HG03103 (cell line): ENCODE data around the gene RTP5.
"Not testable (repeated sequence)": the region's sequence is repeated elsewhere in the genome, so short reads cannot be mapped to it uniquely, and the experiment has no call there.

ENCODE experiments used
- ATAC-seq: cut with Tn5 transposase; IDR thresholded peaks from one replicate; pipeline ENCODE4 v1.9.1; 2021; ENCODE audit warnings: low read depth; ENCODE audit not compliant: unreplicated experiment

RTP5 gene

GRCh38 chr2:241900251-241901017, 30.9 kb downstream of the RTP5 start:
- no peak for ATAC-seq

DNA sequence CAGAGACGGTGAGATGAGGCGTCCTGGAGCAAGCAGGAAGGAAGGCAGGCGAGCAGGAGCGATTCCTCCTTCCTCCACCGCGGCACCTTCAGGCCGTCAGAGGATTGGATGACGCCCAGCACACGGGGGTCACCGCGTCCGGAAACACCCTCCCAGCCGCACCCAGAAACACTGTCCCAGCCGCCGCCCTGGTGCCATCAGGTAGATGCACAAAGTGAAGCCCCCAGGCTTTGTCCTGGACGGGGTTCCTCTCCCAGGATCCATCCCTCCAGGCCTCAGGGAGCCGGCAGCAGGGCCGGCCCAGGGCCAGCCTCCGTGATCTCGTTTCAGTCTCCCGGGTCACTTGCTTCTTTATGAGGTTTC, 31.5 kb downstream of the RTP5 start:
- ATAC-seq = no peak

DNA sequence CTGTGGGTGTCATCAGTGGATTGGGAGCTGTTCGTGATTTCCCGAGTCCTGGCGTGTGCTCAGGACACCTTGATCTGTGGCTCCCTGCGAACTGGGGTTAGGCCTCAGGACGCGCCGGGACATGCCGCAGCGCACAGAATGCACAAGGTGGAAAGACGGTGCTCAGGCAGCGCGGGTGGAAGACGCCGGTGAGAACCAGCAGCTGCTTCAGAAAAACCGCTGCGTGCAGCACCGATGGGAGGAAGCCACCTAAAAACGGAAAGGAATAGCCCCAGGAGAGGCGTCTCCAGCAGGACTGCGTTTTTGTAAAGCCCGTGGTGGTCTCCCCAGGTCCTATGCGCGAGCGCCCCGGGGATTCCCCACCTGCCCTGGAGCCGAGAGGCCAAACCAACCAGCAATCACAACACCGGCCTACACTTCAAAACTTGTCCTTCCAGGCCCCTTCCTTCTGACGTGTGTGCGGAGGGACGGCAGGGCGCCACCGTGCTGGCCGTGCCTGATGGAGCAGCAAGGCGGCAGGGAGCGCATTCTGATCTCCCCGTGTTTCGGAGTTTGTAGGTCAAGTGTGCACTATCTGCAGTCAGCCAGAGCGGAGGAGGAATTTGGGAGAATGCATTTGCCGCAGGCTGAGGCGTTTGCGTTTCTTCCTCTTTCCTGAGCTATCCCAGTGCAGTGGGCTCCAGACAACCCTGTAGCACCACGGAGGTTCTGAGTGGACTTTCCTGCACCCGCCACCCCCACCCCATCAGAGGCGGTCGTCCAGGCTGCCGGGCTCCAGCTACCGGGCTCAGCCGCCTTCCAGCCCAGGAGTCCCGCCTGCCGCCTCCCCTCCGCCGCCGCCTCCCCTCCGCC, 32.2 kb downstream of the RTP5 start:
- ATAC-seq = no peak

DNA sequence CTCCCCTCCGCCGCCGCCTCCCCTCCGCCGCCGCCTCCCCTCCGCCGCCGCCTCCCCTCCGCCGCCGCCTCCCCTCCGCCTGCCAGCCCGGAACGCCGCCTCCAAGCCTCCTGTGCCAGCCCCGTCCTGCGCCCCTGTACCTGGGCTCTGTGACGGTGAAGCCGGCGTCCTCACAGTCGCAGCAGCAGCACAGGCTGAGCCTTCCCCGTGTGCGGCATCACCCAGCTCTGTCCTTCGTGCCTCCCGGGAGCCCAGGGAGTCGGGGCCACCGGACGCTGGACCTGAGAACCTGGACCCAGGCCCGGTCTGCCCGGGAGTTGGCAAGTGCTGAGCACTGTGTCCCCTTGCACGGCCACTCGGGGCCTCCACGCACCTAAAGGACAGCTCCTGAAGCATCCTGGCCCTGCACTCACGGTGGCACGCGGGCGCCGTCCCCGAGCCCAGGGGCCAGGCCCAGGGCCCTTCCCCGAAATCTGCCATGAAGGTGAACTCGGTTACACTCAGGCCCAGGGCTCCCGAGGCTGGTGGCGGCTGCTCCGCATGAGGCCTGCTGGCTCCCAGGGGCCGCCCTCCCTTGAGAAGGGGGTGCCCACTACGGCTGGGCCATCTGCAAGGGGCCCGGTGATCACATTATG, 32.9 kb downstream of the RTP5 start:
- no peak for ATAC-seq

DNA sequence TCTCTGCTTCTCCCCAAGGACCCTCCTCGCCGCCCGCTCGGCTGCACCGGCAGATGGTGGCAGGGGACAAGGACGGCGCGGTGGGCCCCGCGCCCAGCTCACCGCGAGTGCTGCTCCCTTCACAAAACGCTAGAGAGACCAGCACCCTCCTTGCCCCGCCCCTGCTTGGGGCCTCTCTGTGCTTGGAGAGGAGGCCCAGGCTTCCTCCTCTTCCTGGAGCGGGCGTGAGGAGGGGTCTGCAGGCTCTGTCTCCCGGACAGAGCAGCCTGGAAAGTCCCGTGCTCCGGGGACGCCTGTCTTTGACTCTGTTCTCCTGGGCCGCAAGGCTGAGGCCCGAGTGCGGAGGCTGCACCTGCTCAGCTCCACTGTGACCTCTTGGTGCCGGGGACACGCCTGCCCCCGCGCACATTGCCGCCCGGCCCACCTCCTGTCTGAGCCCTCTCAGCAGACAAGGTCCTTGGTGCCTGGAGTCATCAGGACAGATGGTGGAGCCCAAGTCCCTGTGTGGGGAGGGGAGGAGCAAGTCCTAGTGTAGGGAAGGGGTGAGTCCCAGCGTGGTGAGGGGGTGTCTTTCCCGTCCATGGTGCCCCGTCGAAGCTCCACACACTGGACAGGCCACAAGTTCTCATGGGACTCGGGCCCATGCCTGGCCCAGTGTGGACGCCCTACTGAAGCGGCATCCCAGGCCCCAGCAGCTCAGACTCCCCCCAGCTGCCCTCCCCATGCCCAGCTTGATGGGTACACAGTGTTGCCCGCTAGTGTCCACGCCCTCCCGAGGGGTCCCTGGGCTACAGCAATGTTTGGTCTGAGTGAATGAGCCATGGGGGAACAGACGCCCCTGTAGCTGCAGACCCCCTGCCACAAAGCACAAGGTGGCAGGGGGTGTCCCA, 33.8 kb downstream of the RTP5 start:
- ATAC-seq = no peak

GRCh38 chr2:241904011-241904718, 34.6 kb downstream of the RTP5 start:
- no peak for ATAC-seq

DNA sequence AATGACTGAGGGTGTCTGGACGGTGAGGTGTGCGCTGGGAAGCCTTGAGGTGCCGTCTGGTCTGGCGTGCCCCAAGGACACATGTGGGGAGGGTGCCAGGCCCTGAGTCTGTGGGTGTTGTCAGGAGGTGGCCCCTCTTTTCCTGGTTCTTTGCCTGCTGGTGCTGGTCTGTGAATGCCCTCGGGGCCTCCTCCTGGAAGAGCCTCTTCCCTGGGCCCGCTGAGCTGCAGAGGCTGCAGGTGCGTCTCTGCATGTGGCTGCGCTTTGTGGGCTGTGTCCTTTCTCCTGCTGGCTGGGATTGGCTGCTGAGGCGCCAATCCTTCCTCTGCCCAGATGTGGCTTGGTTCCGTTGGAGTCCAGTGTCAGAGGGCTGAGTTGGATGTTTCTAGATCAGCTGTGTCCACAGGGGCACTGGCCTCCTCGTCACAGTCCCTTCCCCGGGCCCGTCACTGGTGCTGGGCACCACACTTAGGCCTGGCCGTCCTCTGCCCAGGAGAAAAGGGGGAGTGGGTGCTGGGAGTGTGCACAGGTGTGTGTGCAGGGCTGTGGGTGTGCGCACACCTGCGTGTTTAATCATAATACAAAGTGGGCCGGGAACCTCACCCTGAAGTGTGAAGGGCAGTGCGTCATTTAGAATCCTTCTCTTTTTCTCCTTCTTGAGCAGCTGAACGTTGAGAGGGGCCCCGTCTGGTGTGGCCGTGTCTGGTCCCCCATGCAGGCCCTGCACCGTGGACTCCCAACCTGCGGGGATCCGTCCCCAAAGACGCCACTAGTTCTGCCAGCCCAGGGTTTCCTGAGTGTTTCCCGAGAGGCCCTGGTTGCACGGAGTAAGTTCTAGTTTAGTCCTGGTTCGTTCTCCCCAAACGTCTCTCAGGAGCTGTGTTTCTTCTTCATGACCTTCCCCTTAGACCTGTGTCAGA, 35.5 kb downstream of the RTP5 start:
- no peak for ATAC-seq

GRCh38 chr2:241905716-241906377, 36.3 kb downstream of the RTP5 start:
- ATAC-seq = no peak

- ATAC-seq = not testable (repeated sequence)
Observed at GRCh38 chr2:241906378-241906770, 36.8 kb downstream of the RTP5 start.

DNA sequence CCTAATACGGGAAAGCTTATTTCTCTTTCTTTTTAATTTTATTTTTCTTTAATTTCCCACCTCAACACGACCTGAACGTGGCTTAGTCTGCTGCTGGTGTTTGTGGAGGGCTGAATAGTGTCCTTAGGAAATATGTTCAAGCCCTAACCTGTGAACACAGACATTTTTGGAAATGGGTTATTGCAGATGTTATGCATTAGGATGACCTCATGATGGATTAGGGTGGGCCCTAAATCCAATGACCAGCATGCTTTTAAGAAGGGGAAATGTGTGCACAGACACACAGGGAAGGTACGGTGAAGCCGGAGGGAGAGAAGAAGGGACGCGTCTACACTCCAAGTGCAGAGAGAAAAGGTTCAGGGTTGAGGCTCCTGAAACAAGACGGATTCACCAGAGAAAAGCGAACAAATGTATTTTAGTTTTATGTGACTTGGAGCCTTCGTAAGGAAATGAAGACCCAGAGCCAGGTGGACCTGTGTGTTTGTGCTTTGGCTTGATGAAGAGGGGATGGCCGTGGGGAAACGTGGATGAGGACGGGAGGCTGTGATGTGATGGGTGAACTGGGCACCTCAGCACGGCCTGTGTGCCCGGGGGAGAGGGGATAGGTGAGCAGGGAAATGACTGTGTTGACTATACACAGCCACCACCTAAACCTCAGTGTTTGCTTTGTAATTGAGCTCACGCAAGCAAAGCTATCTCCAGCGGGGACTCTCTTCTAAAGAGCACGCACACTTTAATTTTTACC, 37.5 kb downstream of the RTP5 start:
- ATAC-seq = no peak

- not testable (repeated sequence) for ATAC-seq
Observed at GRCh38 chr2:241907831-241908230, 38.3 kb downstream of the RTP5 start.

DNA sequence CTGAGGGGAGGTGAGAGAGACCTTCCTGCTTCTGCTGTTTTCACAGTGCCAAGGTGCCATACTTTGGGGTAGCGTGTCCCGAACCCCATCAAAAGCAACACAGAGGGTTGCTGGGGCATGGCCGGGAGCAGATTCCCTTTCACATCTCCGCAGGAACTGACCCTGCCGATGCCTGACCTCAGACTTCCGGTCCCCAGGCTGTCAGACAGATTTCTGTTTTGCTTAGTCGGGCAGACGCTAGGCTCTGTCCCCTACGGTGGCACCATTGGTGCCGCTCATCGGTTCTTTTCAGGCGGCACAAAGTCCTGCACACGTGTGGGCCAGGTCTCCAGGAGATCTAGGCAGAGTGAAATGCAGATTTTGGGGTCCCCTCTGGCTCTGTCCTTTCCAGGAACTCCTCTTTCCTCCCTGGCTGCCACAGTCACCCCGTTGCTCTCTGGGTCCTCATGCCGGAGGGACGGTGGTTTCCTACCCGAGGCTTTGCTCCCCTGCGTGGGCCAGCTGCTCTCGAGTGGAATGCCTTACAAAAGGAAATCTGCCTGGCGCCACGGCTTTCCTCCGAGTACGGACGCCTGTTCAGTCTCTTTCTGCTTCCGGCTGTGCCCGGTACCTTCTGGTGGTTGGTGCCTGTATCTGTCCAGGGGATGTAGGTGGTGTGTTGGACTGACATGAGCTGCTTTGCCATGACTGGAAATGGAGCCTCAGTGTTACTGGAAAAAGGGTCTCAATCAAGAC, 39.3 kb downstream of the RTP5 start:
- ATAC-seq = no peak

GRCh38 chr2:241909769-241910168, 40.2 kb downstream of the RTP5 start:
- no peak for ATAC-seq

- no peak for ATAC-seq
Observed at GRCh38 chr2:241910604-241911520, 41.3 kb downstream of the RTP5 start.

DNA sequence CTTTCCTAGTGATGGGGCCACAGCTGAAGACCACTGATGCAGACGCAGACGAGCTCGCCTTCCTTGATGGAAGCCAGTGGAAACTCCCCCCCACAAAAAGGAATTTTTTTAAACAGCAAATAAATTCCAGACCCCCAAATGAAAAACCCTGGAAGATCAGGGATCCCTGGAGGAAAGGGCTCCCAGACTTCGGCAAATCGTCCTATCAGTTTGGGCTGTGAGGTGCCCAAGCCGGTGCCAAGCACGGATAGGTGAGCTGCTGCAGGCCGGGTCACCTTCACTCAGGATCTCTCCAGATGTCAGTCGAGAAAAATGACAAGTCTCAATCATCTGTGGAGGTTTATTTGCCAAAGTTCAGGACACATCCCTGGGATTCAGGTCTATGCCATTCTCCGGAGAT, 42.0 kb downstream of the RTP5 start:
- no peak for ATAC-seq

GRCh38 chr2:241912021-241912555, 42.6 kb downstream of the RTP5 start:
- no peak for ATAC-seq
